ENCODE results near the gene COQ5. TPM values are rescaled to one million over a fixed set of nuclear protein-coding genes. Genes with fewer than 3 reads are reported as not detected.

COQ5 gene
- total RNA-seq, 3 donors from 2014 or later: 23.6 to 29.9 (median 26.4) TPM

- Mint-ChIP-seq H3K4me1 (ENCODE audit: low read depth) (peaks cover 15% of the 10 kb centered on the region), H3K4me3 (no peak overlapping the region), H3K9me3 (no peaks in the 10 kb centered on the region), H3K27me3 (ENCODE audit: low read depth) (no peaks in the 10 kb centered on the region), H3K36me3 (ENCODE audit: insufficient read depth) (no peaks in the 10 kb centered on the region)
- DNase-seq (no peak), ATAC-seq (no peak)
These were observed 47.8 kb downstream of the COQ5 start for GRCh38 chr12:120481022-120481767.

GRCh38 chr12:120480211-120480610 is 48.7 kb downstream of the COQ5 start:
- Mint-ChIP-seq H3K27me3 (ENCODE audit: low read depth) (no peaks in the 10 kb centered on the region), H3K4me3 (no peak overlapping the region), H3K9me3 (no peaks in the 10 kb centered on the region), H3K4me1 (ENCODE audit: low read depth) (peaks cover 15% of the 10 kb centered on the region), H3K36me3 (ENCODE audit: insufficient read depth) (no peaks in the 10 kb centered on the region)
- no peak for DNase-seq
- ATAC-seq: no peak

- peaks cover 18% of the 10 kb centered on the region for H3K4me1 Mint-ChIP-seq (ENCODE audit: low read depth)
- no peaks in the 10 kb centered on the region for H3K36me3 Mint-ChIP-seq (ENCODE audit: insufficient read depth)
- DNase-seq (no peak), ATAC-seq (no peak)
- H3K4me3 Mint-ChIP-seq: no peak overlapping the region
- H3K27me3 Mint-ChIP-seq (ENCODE audit: low read depth): no peaks in the 10 kb centered on the region
- H3K9me3 Mint-ChIP-seq: no peaks in the 10 kb centered on the region
These were observed 49.5 kb downstream of the COQ5 start for GRCh38 chr12:120479458-120479857.

- Mint-ChIP-seq H3K36me3 (ENCODE audit: insufficient read depth) (peaks cover 2% of the 10 kb centered on the region), H3K9me3 (no peaks in the 10 kb centered on the region), H3K27me3 (ENCODE audit: low read depth) (peaks cover 2% of the 10 kb centered on the region), H3K4me1 (ENCODE audit: low read depth) (peaks cover 18% of the 10 kb centered on the region), H3K4me3 (no peak overlapping the region)
- ATAC-seq (no peak), DNase-seq (no peak)
These were observed 53.3 kb downstream of the COQ5 start for GRCh38 chr12:120475643-120476042.

GRCh38 chr12:120474616-120474960 is 54.4 kb downstream of the COQ5 start:
- H3K9me3 Mint-ChIP-seq: no peaks in the 10 kb centered on the region
- H3K36me3 Mint-ChIP-seq (ENCODE audit: insufficient read depth): peaks cover 2% of the 10 kb centered on the region
- ATAC-seq (no peak), DNase-seq (no peak)
- peaks cover 2% of the 10 kb centered on the region for H3K27me3 Mint-ChIP-seq (ENCODE audit: low read depth)
- H3K4me3 Mint-ChIP-seq: no peak overlapping the region
- peaks cover 16% of the 10 kb centered on the region for H3K4me1 Mint-ChIP-seq (ENCODE audit: low read depth)

- Mint-ChIP-seq H3K36me3 (ENCODE audit: insufficient read depth) (peaks cover 2% of the 10 kb centered on the region), H3K9me3 (no peaks in the 10 kb centered on the region), H3K4me3 (no peak overlapping the region), H3K4me1 (ENCODE audit: low read depth) (peaks cover 13% of the 10 kb centered on the region), H3K27me3 (ENCODE audit: low read depth) (peaks cover 2% of the 10 kb centered on the region)
- ATAC-seq (no peak), DNase-seq (no peak)
These were observed 54.9 kb downstream of the COQ5 start for GRCh38 chr12:120473807-120474615.

GRCh38 chr12:120472521-120472920 is 56.4 kb downstream of the COQ5 start:
- ATAC-seq (no peak), DNase-seq (no peak)
- Mint-ChIP-seq H3K4me3 (no peak overlapping the region), H3K4me1 (ENCODE audit: low read depth) (peaks cover 22% of the 10 kb centered on the region), H3K9me3 (no peaks in the 10 kb centered on the region), H3K27me3 (ENCODE audit: low read depth) (peaks cover 2% of the 10 kb centered on the region), H3K36me3 (ENCODE audit: insufficient read depth) (peaks cover 3% of the 10 kb centered on the region)

GRCh38 chr12:120470150-120470784 is 58.7 kb downstream of the COQ5 start:
- no peak for DNase-seq

GRCh38 chr12:120469450-120470149 is 59.4 kb downstream of the COQ5 start, which contains the start of gene SRSF9:
TSS of gene SRSF9 (minus strand) at chr12:120469748. CDS start at chr12:120469609, 139 bp downstream.
- peak within 1 kb of the TSS; percentile 92 for H3K4me3 Mint-ChIP-seq
- H3K4me1 Mint-ChIP-seq (ENCODE audit: low read depth): peaks cover 36% of the 10 kb centered on the region
- DNase-seq (peak; percentile 96), ATAC-seq (peak; percentile 95)
- H3K36me3 Mint-ChIP-seq (ENCODE audit: insufficient read depth): peaks cover 16% of the 10 kb centered on the region
- H3K27me3 Mint-ChIP-seq (ENCODE audit: low read depth): peaks cover 2% of the 10 kb centered on the region
- H3K9me3 Mint-ChIP-seq: no peaks in the 10 kb centered on the region

More at GRCh38 chr12:120470150-120470784, 58.7 kb downstream of the COQ5 start:
- H3K9me3 Mint-ChIP-seq: no peaks in the 10 kb centered on the region
- peaks cover 2% of the 10 kb centered on the region for H3K27me3 Mint-ChIP-seq (ENCODE audit: low read depth)
- peak overlapping the region; percentile 92 for H3K4me3 Mint-ChIP-seq
- peaks cover 38% of the 10 kb centered on the region for H3K4me1 Mint-ChIP-seq (ENCODE audit: low read depth)
- peak; percentile 23 for ATAC-seq
- H3K36me3 Mint-ChIP-seq (ENCODE audit: insufficient read depth): peaks cover 13% of the 10 kb centered on the region

GRCh38 chr12:120468821-120469449 is 60.0 kb downstream of the COQ5 start:
- ATAC-seq (peak; percentile 48 to 54), DNase-seq (peak; percentile 57)
- peaks cover 36% of the 10 kb centered on the region for H3K4me1 Mint-ChIP-seq (ENCODE audit: low read depth)
- no peaks in the 10 kb centered on the region for H3K9me3 Mint-ChIP-seq
- peaks cover 23% of the 10 kb centered on the region for H3K36me3 Mint-ChIP-seq (ENCODE audit: insufficient read depth)
- peaks cover 2% of the 10 kb centered on the region for H3K27me3 Mint-ChIP-seq (ENCODE audit: low read depth)
- H3K4me3 Mint-ChIP-seq: peak overlapping the region; percentile 92

GRCh38 chr12:120468325-120468820 is 60.6 kb downstream of the COQ5 start:
- ATAC-seq (no peak), DNase-seq (no peak)
- H3K36me3 Mint-ChIP-seq (ENCODE audit: insufficient read depth): peaks cover 28% of the 10 kb centered on the region
- no peaks in the 10 kb centered on the region for H3K27me3 Mint-ChIP-seq (ENCODE audit: low read depth)
- peaks cover 36% of the 10 kb centered on the region for H3K4me1 Mint-ChIP-seq (ENCODE audit: low read depth)
- H3K9me3 Mint-ChIP-seq: no peaks in the 10 kb centered on the region
- H3K4me3 Mint-ChIP-seq: peak overlapping the region; percentile 92

- Mint-ChIP-seq H3K4me1 (ENCODE audit: low read depth) (peaks cover 32% of the 10 kb centered on the region), H3K36me3 (ENCODE audit: insufficient read depth) (peaks cover 27% of the 10 kb centered on the region), H3K9me3 (no peaks in the 10 kb centered on the region), H3K27me3 (ENCODE audit: low read depth) (no peaks in the 10 kb centered on the region), H3K4me3 (peak overlapping the region; percentile 92)
- DNase-seq (no peak), ATAC-seq (no peak)
These were observed 61.5 kb downstream of the COQ5 start for GRCh38 chr12:120467439-120467838.

GRCh38 chr12:120466560-120467315 is 62.2 kb downstream of the COQ5 start:
- H3K4me1 Mint-ChIP-seq (ENCODE audit: low read depth): peaks cover 31% of the 10 kb centered on the region
- no peak overlapping the region for H3K4me3 Mint-ChIP-seq
- DNase-seq (peak; percentile 24), ATAC-seq (no peak)
- H3K36me3 Mint-ChIP-seq (ENCODE audit: insufficient read depth): peaks cover 30% of the 10 kb centered on the region
- H3K9me3 Mint-ChIP-seq: no peaks in the 10 kb centered on the region
- no peaks in the 10 kb centered on the region for H3K27me3 Mint-ChIP-seq (ENCODE audit: low read depth)
